Measurements from ENCODE around the gene PLA2G2E.

DNA sequence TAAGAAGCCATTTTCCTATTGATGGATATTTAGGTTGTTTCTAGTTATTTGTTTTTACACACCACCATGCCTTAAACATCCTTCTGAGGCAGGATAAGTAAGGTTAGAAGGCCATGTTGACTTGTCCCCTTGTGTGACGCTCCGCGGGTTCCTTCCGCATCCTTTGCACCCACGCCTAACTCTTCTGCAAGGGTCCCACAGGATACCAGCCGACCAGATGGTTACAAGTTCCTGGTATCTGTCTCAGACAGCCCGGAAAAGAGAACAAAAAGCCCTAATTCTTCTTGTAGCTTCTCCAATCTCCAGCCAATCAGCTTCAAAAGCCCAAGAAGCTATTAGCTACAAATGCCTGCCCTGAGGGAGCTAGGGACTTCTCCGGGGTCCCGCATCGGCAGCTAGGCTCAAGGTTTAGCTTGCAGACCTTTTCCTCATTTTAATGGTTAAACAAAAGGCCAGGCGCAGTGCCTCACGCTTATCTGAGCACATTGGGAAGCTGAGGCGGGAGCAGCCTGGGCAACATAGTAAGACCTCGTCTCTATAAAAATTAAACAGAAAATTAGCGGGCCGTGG lies 46.2 kb downstream of the PLA2G2E start:
- TF ChIP-seq, protein P1, sequence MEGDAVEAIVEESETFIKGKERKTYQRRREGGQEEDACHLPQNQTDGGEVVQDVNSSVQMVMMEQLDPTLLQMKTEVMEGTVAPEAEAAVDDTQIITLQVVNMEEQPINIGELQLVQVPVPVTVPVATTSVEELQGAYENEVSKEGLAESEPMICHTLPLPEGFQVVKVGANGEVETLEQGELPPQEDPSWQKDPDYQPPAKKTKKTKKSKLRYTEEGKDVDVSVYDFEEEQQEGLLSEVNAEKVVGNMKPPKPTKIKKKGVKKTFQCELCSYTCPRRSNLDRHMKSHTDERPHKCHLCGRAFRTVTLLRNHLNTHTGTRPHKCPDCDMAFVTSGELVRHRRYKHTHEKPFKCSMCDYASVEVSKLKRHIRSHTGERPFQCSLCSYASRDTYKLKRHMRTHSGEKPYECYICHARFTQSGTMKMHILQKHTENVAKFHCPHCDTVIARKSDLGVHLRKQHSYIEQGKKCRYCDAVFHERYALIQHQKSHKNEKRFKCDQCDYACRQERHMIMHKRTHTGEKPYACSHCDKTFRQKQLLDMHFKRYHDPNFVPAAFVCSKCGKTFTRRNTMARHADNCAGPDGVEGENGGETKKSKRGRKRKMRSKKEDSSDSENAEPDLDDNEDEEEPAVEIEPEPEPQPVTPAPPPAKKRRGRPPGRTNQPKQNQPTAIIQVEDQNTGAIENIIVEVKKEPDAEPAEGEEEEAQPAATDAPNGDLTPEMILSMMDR (IDR thresholded peaks at IDR 0.05): no peak
- TF ChIP-seq POLR2A (IDR thresholded peaks at IDR 0.05): no peak
